IgD-negative memory B cell (primary cell): ENCODE results near the gene DOLPP1. TPM values are rescaled to one million over a fixed set of nuclear protein-coding genes. Genes with fewer than 3 reads are reported as not detected.
"Not testable (repeated sequence)": the region's sequence is repeated elsewhere in the genome, so short reads cannot be mapped to it uniquely, and the experiment has no call there.

ENCODE experiments used
- H3K27ac Mint-ChIP-seq, 3 donors: one replicate each; pipeline ENCODE4 v1.8.0; 2020 to 2022; ENCODE audit warnings: mild to moderate bottlenecking in 3 of 3, mixed read lengths in 3 of 3, moderate library complexity in 1 of 3
- H3K27me3 Mint-ChIP-seq: one replicate; pipeline ENCODE4 v1.8.0; 2021; ENCODE audit warnings: mixed read lengths
- H3K36me3 Mint-ChIP-seq: one replicate; pipeline ENCODE4 v1.8.0; 2020; ENCODE audit warnings: mild to moderate bottlenecking, mixed read lengths
- H3K4me1 Mint-ChIP-seq, 3 donors: one replicate each; pipeline ENCODE4 v1.8.0; 2020 to 2022; ENCODE audit warnings: mixed read lengths in 3 of 3, mild to moderate bottlenecking in 1 of 3
- H3K4me3 Mint-ChIP-seq, 4 donors: one replicate each; pipeline ENCODE4 v1.8.0; 2020 to 2022; ENCODE audit warnings: mild to moderate bottlenecking in 4 of 4, mixed read lengths in 4 of 4, moderate library complexity in 3 of 4
- H3K9me3 Mint-ChIP-seq, 3 donors: one replicate each; pipeline ENCODE4 v1.8.0; 2020 to 2021; ENCODE audit warnings: mixed read lengths in 3 of 3, mild to moderate bottlenecking in 1 of 3
- polyA plus RNA-seq: library from polyadenylated mRNA; unstranded; fragments of 300-500 nt; fragmentation: Illumina TruSeq; gene quantifications from one replicate; pipeline ENCODE4 v1.2.3, GENCODE V29; 2021

DOLPP1 gene
- polyA plus RNA-seq, 1 donor from 2014 or later: 7.4 TPM

DNA sequence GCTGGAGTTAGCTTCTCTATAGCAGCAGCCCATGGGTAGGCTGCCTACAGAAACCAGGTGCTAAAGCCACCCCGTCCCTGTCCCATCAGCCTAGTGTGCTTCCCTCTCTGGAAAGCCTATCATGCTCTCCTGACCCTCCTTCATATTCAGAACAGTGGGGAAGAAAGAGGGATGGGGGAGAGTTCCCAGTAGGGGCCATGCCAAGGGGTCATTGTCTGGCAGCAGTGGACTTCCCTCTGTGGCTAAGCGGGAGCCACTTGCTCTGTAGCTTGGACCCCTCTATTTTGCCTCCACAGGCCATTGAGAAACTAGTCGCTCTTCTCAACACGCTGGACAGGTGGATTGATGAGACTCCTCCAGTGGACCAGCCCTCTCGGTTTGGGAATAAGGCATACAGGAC is 47.8 kb downstream of the DOLPP1 start:
- H3K4me3 Mint-ChIP-seq: no peak overlapping the region
- peak overlapping the region in 1 of 3 donors; percentile 82 for H3K27ac Mint-ChIP-seq
- H3K9me3 Mint-ChIP-seq: no peaks in the 10 kb centered on the region
- H3K27me3 Mint-ChIP-seq: no peaks in the 10 kb centered on the region
- peaks cover 4 to 6% (median 5%) of the 10 kb centered on the region in 3 donors for H3K4me1 Mint-ChIP-seq
- H3K36me3 Mint-ChIP-seq: no peaks in the 10 kb centered on the region

DNA sequence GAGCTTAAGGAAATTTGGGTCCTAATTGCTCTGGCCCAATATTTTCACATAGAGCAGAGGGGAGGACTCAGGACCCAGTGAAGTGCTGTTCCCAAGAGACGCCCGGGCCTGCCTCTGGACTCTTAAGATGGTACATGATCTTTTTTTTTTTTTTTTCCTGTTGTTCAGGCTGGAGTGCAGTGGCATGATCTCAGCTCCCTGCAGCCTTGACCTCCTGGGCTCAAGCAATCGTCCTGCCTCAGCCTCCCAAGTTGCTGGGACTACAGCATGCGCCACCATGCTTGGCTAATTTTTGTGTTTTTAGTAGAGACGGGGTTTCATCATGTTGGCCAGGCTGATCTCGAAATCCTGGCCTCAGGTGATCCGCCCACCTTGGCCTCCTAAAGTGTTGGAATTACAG is 49.4 kb downstream of the DOLPP1 start:
- not testable (repeated sequence) for H3K27me3 Mint-ChIP-seq, H3K4me3 Mint-ChIP-seq

DNA sequence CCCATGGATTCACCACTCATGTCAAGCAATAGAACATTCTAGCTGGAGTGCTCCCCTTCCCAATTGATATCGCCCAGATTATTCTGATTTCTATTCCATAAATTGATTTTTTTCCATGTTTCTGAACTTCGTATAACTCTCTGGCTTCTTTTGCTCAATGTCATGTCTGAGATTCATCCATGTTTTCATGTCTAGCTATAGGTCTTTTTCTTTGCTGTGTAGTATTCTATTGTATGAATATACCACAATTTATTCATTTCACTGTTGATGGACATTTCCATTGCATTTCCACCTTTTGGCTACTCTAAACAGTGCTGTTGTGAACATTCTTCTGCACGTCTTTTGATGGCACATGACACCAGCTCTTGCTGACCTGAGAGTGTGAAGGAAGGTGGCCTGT is 49.9 kb downstream of the DOLPP1 start:
- Mint-ChIP-seq H3K27ac (no peak overlapping the region), H3K27me3 (no peaks in the 10 kb centered on the region), H3K36me3 (no peaks in the 10 kb centered on the region), H3K4me1 (peaks cover 0 to 6% (median 4%) of the 10 kb centered on the region in 3 donors), H3K4me3 (no peak overlapping the region), H3K9me3 (no peaks in the 10 kb centered on the region)

More for the DNA sequence above, 49.4 kb downstream of the DOLPP1 start:
- H3K9me3 Mint-ChIP-seq, H3K27ac Mint-ChIP-seq, H3K4me1 Mint-ChIP-seq, H3K36me3 Mint-ChIP-seq: not testable (repeated sequence)

DNA sequence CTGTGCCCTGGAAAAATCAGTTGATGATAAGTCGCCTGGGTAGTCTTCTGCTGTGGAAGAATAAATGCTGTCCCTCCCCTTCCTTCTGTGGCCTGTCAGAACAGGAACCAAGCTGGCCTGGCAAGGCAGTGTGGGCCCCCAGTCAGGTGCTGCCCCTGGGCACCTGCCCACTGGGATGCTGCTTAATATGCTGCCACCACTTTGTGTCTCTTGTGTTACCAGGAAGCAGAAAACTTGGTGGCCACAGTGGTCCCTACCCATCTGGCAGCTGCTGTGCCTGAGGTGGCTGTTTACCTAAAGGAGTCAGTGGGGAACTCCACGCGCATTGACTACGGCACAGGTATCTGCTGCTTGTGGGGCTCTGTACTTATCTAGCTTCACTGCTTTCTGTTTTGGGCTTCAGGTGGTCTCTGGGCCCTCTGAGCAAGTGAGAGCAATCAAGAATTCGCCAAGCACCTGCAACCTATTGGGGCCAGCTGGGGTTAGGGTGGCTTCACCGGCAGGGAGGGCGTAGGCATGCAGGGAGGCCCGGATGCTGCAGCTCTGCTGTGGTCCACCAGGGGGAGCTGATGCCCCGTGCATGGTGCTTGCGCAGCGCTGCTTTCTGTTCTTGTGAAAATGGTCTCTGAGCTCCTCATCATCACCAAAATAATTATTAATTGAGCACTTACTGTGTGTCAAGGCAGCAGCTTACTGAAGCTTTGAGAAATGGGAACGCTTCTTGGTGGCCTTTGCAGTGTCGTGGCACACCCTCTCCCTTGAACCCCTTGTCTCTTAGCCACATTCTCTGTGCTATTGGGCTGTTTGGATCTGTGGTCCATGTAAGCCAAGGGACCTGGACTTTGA is 50.6 kb downstream of the DOLPP1 start:
- no peak overlapping the region for H3K4me3 Mint-ChIP-seq
- H3K9me3 Mint-ChIP-seq: no peaks in the 10 kb centered on the region
- H3K36me3 Mint-ChIP-seq: no peaks in the 10 kb centered on the region
- H3K4me1 Mint-ChIP-seq: peaks cover 0 to 6% (median 4%) of the 10 kb centered on the region in 3 donors
- H3K27me3 Mint-ChIP-seq: no peaks in the 10 kb centered on the region
- peak overlapping the region in 1 of 3 donors; percentile 59 for H3K27ac Mint-ChIP-seq

DNA sequence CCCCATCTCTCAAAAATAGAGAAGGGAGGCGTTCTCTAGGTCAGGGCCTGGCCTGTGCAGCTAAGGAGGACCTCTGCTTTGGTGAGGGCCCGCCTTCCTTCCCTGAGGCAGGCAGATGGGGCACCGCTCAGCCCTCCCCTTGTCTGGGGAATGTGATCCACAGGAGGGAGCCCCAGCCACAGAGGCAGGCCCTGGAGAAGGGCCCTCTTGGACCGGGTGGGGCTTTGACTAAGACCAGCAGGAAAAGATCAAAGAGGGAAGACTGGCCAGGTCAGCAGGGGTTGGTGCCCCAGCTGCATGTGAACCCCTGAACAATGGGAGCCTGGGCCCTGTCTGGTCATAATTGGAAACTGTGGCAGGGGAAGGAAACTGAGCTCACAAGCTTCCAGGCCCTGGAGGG is 52.2 kb downstream of the DOLPP1 start:
- no peak overlapping the region for H3K4me3 Mint-ChIP-seq
- H3K27ac Mint-ChIP-seq: peak overlapping the region in 1 of 3 donors; percentile 11
- peaks cover 0 to 6% (median 4%) of the 10 kb centered on the region in 3 donors for H3K4me1 Mint-ChIP-seq
- no peaks in the 10 kb centered on the region for H3K36me3 Mint-ChIP-seq
- H3K9me3 Mint-ChIP-seq: no peaks in the 10 kb centered on the region
- no peaks in the 10 kb centered on the region for H3K27me3 Mint-ChIP-seq

DNA sequence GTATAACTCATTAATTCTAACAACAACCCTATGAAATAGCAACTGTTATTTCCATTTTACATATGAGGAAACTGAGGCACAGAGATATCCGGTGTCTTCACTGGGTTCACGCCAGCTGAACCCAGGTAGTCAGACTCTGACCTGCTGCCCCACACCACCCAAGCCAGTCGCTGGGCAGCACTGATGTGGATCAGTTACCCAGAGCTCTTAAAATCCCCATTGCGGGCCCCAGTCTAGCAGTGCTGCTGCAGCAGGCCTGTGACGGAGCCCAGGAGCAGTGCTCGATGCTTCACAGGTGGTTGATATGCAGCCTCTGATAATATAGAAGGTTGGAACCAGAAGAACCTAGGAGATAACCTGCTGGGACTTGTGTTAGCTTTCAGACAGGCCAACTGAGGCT is 54.6 kb downstream of the DOLPP1 start:
- H3K27ac Mint-ChIP-seq: no peak overlapping the region

DNA sequence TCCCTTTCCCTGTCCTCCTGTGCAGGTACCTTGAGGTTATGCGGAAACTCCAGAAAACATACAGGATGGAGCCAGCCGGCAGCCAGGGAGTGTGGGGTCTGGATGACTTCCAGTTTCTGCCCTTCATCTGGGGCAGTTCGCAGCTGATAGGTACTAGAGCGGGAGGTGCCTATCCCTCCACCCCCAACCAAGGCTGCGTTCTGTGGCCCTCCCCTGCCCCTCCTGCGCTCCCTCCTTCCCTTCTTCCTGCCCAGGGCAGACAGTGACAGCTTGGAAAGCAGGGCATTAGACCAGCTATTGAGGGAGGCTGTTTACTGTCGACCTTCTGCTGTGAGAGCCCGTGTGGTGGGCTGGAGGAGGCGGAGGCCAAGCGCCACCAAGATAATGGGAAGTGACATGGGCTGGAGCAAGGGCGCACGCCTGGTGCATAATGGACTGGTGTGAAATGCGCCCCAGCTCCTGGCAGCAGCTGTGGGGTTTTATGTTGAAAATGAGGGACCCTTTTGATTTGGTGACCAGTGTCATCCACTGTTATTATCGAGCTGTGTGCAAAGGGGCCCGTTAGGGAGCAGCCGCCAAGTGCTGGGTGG is 55.6 kb downstream of the DOLPP1 start:
- H3K4me3 Mint-ChIP-seq: no peak overlapping the region
- no peaks in the 10 kb centered on the region for H3K27me3 Mint-ChIP-seq
- H3K27ac Mint-ChIP-seq: peak overlapping the region in 1 of 3 donors; percentile 53
- H3K9me3 Mint-ChIP-seq: no peaks in the 10 kb centered on the region
- peaks cover 15 to 22% (median 21%) of the 10 kb centered on the region in 3 donors for H3K4me1 Mint-ChIP-seq
- H3K36me3 Mint-ChIP-seq: no peaks in the 10 kb centered on the region

More for the DNA sequence above, 54.6 kb downstream of the DOLPP1 start:
- Mint-ChIP-seq H3K4me1 (peaks cover 10 to 14% (median 14%) of the 10 kb centered on the region in 3 donors), H3K9me3 (no peaks in the 10 kb centered on the region), H3K36me3 (no peaks in the 10 kb centered on the region), H3K27me3 (no peaks in the 10 kb centered on the region), H3K4me3 (no peak overlapping the region)

DNA sequence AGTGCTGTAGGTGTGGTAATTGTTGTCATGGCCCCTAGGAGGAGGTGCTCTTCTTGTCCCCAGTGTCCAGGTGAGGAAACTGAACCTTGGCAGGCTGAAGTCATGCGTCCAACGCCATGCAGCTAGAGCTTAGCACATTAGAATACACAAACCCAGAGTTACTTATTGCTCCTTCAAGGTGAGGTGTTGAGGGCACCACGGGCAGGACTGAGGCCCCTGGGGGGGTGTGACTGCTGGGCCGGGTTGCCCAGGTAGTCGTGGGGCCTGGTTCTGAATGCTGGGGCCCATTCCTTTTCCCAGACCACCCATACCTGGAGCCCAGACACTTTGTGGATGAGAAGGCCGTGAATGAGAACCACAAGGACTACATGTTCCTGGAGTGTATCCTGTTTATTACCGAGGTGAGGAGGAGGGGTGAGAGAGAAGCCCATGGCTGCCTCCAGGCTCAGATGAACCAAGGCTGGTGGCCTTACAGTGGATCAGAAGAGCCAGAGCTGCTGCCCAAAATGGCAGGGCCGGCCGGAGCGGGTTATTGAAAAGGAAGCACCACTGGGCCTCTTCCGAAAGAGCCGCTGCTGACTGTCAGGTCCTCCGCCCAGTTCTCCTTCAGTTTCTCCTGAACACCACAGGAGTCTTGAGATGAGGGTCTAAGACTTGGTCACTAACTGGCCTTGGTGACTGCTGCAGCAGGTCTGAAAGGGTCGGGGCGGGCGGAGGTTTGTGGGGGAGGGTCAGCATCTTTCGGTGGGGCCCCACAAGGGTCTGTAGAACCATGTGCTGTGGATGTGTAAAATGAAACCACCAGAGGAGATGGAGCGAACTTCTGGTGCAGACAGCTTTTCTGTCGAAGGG is 56.6 kb downstream of the DOLPP1 start:
- peak overlapping the region in 2 of 3 donors; percentile 13 to 38 for H3K27ac Mint-ChIP-seq
- H3K27me3 Mint-ChIP-seq: no peaks in the 10 kb centered on the region
- peak overlapping the region in 2 of 4 donors; percentile 45 to 51 for H3K4me3 Mint-ChIP-seq
- H3K9me3 Mint-ChIP-seq: no peaks in the 10 kb centered on the region
- H3K36me3 Mint-ChIP-seq: no peaks in the 10 kb centered on the region
- H3K4me1 Mint-ChIP-seq: peaks cover 19 to 23% (median 22%) of the 10 kb centered on the region in 3 donors

DNA sequence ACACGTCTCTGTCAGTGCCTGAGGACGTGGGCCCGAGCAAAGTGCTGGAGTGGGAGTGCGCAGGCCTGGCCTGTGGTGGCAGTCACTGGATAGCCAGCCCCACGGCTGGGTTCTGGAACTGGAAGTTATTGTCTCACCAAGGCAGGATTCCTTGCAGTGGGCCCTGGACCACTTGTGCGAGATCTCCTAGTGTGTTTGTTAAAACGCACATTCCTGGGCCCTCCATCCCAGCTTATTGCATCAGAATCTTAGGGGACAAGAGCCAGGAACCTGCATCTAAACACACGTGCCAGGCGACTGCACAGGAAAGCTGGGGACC is 57.2 kb downstream of the DOLPP1 start:
- Mint-ChIP-seq H3K4me3 (peak overlapping the region in 1 of 4 donors; percentile 49), H3K9me3 (no peaks in the 10 kb centered on the region), H3K36me3 (no peaks in the 10 kb centered on the region), H3K27me3 (no peaks in the 10 kb centered on the region), H3K27ac (peak overlapping the region in 1 of 3 donors; percentile 36), H3K4me1 (peaks cover 23 to 27% (median 27%) of the 10 kb centered on the region in 3 donors)

DNA sequence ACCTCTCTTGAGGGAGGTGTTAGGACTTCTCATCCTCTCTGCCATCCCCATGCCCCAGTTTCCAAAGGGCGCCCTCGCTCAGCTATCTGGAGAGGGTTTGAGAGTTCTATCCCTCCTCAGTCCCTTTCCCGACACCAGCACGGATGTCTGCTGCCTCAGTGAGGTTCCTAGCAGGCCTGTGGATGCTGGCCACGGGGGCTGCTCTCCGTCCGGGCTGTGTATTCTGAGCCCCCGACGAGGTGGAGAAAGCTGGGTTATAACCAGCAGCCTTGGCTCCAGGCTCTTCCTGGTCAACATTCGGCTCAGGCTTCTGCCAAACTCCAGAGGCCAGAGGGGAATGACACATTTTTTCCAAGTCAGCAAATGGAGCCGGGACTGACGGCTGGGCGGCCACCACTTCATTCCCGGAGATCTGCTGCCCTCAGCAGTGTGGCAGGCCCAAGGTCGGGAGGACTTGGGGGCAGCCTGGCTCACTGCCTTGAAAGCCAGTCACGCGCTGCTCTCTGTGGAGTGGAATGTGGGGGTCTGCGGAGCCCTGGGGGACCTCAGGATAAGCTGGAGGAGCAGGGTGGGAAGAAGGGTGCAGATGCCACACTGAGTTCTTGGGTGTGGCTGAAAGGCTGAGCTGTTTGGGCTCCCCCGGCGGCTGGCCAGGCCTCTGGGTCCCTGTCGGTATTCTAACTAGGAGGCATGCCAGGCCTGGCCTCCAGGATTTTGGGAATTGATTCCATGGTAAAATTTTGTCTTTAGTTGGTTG is 57.7 kb downstream of the DOLPP1 start:
- Mint-ChIP-seq H3K27ac (peak overlapping the region in 2 of 3 donors; percentile 88 to 99), H3K27me3 (no peaks in the 10 kb centered on the region), H3K4me3 (peak overlapping the region in 3 of 4 donors; percentile 1 to 95 (median 62)), H3K36me3 (no peaks in the 10 kb centered on the region), H3K9me3 (no peaks in the 10 kb centered on the region), H3K4me1 (peaks cover 24 to 28% (median 27%) of the 10 kb centered on the region in 3 donors)

DNA sequence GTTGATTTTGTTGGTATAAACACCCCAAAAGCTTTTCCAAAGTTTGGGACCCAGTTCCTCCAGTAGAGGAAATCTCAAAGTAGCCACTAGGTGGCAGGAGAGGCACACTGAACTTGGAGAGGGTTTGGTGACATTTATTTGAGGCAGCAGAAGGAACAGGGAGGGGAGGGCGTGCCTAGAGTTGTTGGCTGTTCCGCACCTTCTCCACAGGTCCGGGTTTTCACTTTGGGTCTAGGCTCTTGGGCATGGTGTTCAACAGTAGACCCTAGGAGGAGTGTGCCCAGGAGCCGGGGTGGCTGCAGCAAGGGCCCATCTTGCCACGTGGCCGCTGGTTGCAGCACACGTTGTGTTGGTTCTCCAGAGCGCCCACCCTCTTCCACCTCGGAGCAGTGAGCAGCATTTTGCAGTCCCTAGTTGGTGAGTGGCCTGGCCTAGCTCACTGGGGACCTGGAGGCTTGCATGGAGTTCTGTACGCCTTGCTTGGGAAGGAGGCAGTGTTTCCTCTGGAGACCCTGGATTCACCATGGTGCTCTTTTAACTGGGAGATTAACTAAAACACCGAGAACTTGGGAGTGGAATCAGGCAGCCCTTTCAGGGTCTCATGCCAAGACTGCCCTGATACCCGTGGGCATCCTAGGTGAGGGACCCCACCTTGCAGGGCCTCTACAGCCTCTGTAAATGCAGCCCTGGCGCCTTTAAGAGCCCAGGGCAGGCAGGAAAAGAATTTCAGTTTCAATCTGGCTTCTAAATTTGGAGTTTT is 58.5 kb downstream of the DOLPP1 start:
- H3K27ac Mint-ChIP-seq: peak overlapping the region; percentile 88 to 99 (median 97)

DNA sequence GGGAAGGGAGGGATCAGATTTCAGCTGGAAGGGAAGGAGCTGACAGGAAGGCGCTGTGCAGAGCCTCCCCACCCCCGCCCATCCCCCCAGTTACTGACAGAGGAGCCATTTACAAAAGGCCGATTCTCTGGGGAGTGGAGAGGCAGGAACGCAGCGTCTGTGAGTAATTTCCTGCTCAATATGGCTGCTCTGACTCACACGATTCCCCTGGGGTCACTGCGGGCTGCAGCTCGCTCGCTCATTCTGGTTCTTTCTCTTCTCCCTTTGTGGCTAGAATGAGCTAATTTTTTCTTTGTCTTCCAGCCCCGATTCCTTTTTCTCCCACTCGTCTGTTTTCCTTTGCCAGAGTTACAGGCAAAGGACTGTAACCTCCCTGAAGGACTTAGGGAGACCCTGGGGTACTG is 59.1 kb downstream of the DOLPP1 start:
- Mint-ChIP-seq H3K27me3 (no peaks in the 10 kb centered on the region), H3K9me3 (no peaks in the 10 kb centered on the region), H3K4me3 (peak overlapping the region; percentile 62 to 95 (median 90)), H3K27ac (peak overlapping the region; percentile 88 to 99 (median 97)), H3K36me3 (no peaks in the 10 kb centered on the region), H3K4me1 (peaks cover 26 to 32% (median 28%) of the 10 kb centered on the region in 3 donors)

More for the DNA sequence above, 58.5 kb downstream of the DOLPP1 start:
- peak overlapping the region; percentile 62 to 95 (median 90) for H3K4me3 Mint-ChIP-seq
- H3K9me3 Mint-ChIP-seq: no peaks in the 10 kb centered on the region
- H3K36me3 Mint-ChIP-seq: no peaks in the 10 kb centered on the region
- no peaks in the 10 kb centered on the region for H3K27me3 Mint-ChIP-seq
- peaks cover 26 to 32% (median 28%) of the 10 kb centered on the region in 3 donors for H3K4me1 Mint-ChIP-seq
